ENCODE results near the gene VPS4A.

DNA sequence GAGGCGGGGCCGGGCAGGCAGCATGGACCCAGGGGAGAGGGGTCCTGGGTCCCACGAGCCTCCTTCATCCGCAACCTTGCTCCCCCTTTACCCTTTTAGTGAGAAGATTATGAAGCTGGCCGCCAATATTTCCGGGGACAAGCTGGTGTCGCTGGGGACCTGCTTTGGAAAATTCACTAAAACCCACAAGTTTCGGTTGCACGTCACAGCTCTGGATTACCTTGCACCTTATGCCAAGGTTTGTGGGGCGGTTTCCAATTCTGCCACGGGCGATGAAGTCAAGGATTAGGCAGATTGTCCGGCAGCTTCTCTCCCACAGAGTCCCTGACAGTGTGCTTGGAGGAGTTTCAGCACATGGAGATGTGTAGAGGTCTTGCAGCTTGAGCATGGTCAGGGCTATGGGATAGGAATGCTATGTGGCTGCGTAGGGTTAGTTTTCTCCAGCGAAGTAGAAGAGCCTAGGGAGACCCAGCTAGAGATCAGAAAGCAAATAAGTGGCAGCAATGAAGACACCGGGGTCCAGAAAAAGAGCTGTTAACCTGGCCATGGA, 29.0 kb downstream of the VPS4A start:
- TF ChIP-seq CTCF (IDR thresholded peaks at IDR 0.05) (no peak), POLR2A (IDR thresholded peaks at IDR 0.05) (no peak)
